Pancreas (tissue), 10 donors: ENCODE results near the gene PKP4. TPM values are rescaled to one million over a fixed set of nuclear protein-coding genes. Genes with fewer than 3 reads are reported as not detected.

Experiments used
- ATAC-seq, 4 donors: fragments of 200-7000 bp; cut with Tn5 transposase; one replicate each; pipeline versions ENCODE4 v1.8.0 to v1.9.1; 2020; ENCODE audit warnings: mild to moderate bottlenecking in 4 of 4, moderate library complexity in 4 of 4
- DNase-seq, 6 donors: peaks; one replicate each; pipeline ENCODE4 v3.0.0-alpha.2; 2020
- FAIRE-seq: peaks from 2 replicates; lab custom pipeline; 2012; peaks lifted over from hg19 to GRCh38; lab: Jason Lieb, UNC
- H3K27ac ChIP-seq, 4 donors: fragments of 200-600 bp; sonication (generic); 1 replicate in 3 of 4; 2 replicates in 1 of 4; pipeline versions ENCODE4 v1.5.0 to v1.8.0; 2020
- H3K27me3 ChIP-seq, 4 donors: fragments of 200-600 bp; one replicate each; pipeline ENCODE4 v1.8.0; 2021
- H3K36me3 ChIP-seq, 3 donors: fragments of 200-600 bp; sonication (generic) in 1 of 3; one replicate each; pipeline versions ENCODE4 v1.5.0 to v1.8.0; 2020 to 2021
- H3K4me1 ChIP-seq, 3 donors: fragments of 200-600 bp; one replicate each; pipeline ENCODE4 v1.8.0; 2021
- H3K4me3 ChIP-seq, 4 donors: fragments of 200-600 bp; sonication (generic) in 2 of 4; one replicate each; pipeline versions ENCODE4 v1.5.0 to v1.8.0; 2020 to 2021
- H3K9me3 ChIP-seq, 4 donors: fragments of 200-600 bp; one replicate each; pipeline ENCODE4 v1.8.0; 2021
- WGBS, 2 donors: extraction: QIAGEN DNeasy Blood & Tissue Kit; methylation state at CpG; one replicate each; pipeline ENCODE4 v1.1.7; 2013; 5-methylcytosine and 5-hydroxymethylcytosine counted together
- intact Hi-C, 3 donors: fragments of 100-400 bp; cut with DNase I; formaldehyde crosslinking; loops; one replicate each; pipeline versions ENCODE4 v1.11.1 to v1.14.2; 2022
- polyA plus RNA-seq, 2 donors: library from polyadenylated mRNA; stranded (reverse); fragments of 200-250 nt; gene quantifications; one replicate each; pipeline ENCODE4 v1.2.3, GENCODE V29; 2013
- total RNA-seq, 6 donors: library from RNA; stranded (reverse); fragmentation: NEBNext Ultra II Directional in 4 of 6; extraction: Animal tissue kit (Norgen Biotek cat#: 25700) in 4 of 6; gene quantifications; one replicate each; pipeline versions ENCODE4 v1.2.1 to v1.2.4, GENCODE V29; 2021 to 2023
- TF ChIP-seq, protein P1 (sequence below), 4 donors: fragments of 200-600 bp; sonication (generic) in 3 of 4; IDR thresholded peaks; one replicate each; pipeline versions ENCODE4 v1.5.0 to v1.8.0; 2021; ENCODE audit warnings: antibody characterized with exemption in 4 of 4
- donor health status: healthy with polysubstance abuse.
- donor health status: DM: no; HTN: no; CAD: no; lungs with moderate emphysema.
- donor health status: DM: no; HTN: no; CAD: no.
- donor health status: control.
- donor health status: control.
- donor health status: Bipolar disorder and iron deficiency.
- donor health status: DM: yes; HTN: yes; CAD: no.
- donor health status: DM: no; HTN: no; CAD: no.
- donor health status: DM: no; HTN: no; CAD: no.
- donor health status: DM: yes; HTN: yes; CAD: no.

Gene PKP4
- total and polyA plus RNA-seq, 8 donors = 20.4 to 46.2 (median 28.8) TPM

DNA sequence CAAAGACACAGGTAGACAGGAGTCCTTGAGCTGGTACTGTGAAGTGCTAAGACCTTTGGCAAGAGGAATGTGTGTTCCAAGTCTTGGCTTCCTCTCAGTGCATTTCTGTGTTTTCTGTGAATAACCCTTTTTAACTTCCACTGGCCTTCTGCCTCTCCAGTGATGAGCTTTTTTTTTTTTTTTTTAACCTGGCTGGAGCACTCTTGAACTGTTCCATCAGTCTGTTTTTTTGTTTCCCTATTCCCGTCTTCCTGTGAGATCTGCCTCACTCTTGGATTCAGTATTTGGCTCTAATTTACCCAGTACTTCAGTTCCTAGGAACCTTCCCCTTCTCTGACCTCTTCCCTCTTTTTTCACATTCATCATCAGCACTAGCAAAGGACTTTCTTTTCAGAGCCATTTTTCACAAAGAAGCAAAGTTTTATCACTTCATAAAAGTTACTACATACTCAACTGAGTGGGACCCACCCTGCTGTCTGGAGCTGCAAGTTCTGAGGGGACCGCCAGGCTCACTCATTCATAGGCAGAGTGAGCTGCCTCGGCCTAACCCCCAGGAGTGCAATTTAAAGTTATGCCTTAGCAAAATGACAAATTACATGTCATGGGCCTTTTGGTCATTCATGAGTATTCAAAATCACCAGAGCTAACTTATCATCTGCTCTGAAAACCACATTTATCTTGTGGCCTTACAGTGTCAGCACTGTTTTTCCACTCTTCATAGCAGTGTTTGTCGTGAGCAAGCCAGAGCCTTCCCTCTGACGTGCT is 211.4 kb downstream of the PKP4 start:
- H3K4me3 ChIP-seq = no peak overlapping the region
- H3K27me3 ChIP-seq = no peaks in the 10 kb centered on the region
- 72% methylated on average over 5 of the region's 5 CpGs for WGBS, 2 donors
- ATAC-seq = no peak
- no peaks in the 10 kb centered on the region for H3K4me1 ChIP-seq
- DNase-seq = no peak
- intact Hi-C loops = no loop called here
- TF ChIP-seq, protein P1, sequence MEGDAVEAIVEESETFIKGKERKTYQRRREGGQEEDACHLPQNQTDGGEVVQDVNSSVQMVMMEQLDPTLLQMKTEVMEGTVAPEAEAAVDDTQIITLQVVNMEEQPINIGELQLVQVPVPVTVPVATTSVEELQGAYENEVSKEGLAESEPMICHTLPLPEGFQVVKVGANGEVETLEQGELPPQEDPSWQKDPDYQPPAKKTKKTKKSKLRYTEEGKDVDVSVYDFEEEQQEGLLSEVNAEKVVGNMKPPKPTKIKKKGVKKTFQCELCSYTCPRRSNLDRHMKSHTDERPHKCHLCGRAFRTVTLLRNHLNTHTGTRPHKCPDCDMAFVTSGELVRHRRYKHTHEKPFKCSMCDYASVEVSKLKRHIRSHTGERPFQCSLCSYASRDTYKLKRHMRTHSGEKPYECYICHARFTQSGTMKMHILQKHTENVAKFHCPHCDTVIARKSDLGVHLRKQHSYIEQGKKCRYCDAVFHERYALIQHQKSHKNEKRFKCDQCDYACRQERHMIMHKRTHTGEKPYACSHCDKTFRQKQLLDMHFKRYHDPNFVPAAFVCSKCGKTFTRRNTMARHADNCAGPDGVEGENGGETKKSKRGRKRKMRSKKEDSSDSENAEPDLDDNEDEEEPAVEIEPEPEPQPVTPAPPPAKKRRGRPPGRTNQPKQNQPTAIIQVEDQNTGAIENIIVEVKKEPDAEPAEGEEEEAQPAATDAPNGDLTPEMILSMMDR (IDR thresholded peaks at IDR 0.05) = no peak
- H3K9me3 ChIP-seq = no peaks in the 10 kb centered on the region
- peak overlapping the region in 1 of 4 donors; percentile 21 for H3K27ac ChIP-seq
- peaks cover 0 to 17% (median 6%) of the 10 kb centered on the region in 3 donors for H3K36me3 ChIP-seq
- no peak for FAIRE-seq

DNA sequence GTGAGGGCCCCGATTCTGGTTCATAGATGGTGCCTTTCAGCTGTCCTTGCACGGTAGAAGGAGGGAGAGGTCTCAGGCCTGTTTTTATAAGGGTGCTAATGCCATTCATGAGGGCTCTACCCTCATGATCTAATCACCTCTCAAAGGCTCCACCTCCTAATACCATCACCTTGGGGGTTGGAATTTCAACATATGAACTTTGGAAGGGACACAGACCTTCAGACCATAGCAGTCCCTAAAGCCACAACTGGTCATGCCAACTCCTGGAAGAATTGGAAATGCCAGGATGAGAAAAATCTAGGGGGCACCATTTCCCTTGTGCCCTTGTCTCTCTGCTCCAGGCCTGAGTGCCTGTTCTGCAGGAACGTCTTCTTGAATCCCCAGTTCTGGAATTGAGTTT is 213.5 kb downstream of the PKP4 start:
- intact Hi-C loops = no loop called here
- no peak overlapping the region for H3K27ac ChIP-seq
- TF ChIP-seq, protein P1 (IDR thresholded peaks at IDR 0.05) = no peak
- no peaks in the 10 kb centered on the region for H3K9me3 ChIP-seq
- no peaks in the 10 kb centered on the region for H3K4me1 ChIP-seq
- H3K4me3 ChIP-seq = no peak overlapping the region
- no peaks in the 10 kb centered on the region for H3K27me3 ChIP-seq
- H3K36me3 ChIP-seq = peaks cover 0 to 30% (median 0%) of the 10 kb centered on the region in 3 donors
- no peak for DNase-seq
- no peak for ATAC-seq
- WGBS, 2 donors = 92 to 95% methylated on average over 3 of the region's 3 CpGs
- FAIRE-seq = no peak

DNA sequence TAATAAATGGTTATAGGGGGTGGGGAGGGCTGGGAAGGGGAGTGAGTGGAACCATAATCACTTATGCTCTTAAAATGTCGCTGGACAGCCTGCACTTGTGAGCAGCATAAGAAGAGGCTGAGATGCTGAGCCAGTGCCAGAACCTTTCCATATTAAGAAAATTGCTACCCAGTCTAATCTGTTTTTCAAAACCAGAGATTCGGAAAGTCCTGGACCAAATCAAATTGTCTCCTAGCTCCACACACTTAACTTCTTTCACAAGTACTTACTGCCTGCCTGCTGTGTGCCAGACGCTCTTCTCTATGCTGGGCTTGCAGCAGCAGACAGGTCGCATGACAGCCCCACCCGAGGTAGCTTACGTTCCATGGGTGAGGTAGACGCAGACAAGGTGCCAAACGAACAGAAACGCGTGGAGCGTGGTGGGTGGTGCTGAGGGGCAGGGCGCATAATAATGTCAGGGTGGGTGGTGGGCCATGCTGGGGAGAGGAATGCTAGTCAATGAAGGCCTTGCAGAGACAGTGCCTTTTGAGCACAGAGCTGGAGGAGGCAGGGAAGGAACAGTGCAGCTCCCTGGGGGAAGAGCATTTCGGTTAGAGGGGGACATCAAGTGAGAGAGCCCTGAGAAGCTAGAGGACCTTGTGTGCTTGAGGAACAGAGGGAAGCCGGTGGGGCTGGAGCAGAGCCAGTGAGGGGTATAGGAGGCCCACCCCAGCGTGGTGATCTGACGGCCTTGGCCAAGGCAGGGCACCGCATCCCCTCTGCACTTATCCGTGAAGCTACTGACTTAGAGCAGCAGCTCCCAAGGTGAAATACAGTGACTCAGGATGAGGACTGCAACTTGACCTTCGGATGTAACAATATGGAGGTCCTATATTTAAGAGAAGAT is 214.9 kb downstream of the PKP4 start:
- Histone ChIP-seq H3K27me3 (no peaks in the 10 kb centered on the region), H3K36me3 (peaks cover 0 to 34% (median 0%) of the 10 kb centered on the region in 3 donors), H3K4me1 (no peaks in the 10 kb centered on the region), H3K27ac (no peak overlapping the region), H3K9me3 (no peaks in the 10 kb centered on the region), H3K4me3 (no peak overlapping the region)
- ATAC-seq (no peak), FAIRE-seq (no peak), DNase-seq (no peak)
- 93 to 96% methylated on average over 19 of the region's 19 CpGs for WGBS, 2 donors
- TF ChIP-seq, protein P1 (IDR thresholded peaks at IDR 0.05) = no peak
- intact Hi-C loops = no loop called here

DNA sequence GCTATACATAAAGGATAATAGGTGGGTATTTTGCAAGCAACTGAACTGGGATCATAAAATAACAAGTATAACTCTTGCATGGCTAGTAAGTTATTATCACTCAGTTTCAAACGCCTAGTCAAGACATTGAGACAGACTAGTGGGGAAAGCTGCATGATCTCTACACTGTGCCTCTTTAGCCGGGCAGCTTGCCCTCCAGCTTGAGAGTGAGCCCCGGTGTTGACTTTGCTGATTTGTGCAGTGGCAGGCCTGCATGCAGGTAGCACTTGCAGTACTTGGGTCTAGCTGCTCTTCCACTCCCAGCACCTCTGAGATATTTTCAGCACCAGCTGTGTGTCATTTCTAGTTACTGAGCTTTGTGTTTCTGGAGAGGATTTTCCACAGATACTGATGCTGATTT is 219.5 kb downstream of the PKP4 start:
- 90 to 91% methylated on average over 3 of the region's 3 CpGs for WGBS, 2 donors
- Histone ChIP-seq H3K27ac (no peak overlapping the region), H3K9me3 (no peaks in the 10 kb centered on the region), H3K36me3 (peaks cover 0 to 41% (median 0%) of the 10 kb centered on the region in 3 donors), H3K4me3 (no peak overlapping the region), H3K4me1 (no peaks in the 10 kb centered on the region), H3K27me3 (no peaks in the 10 kb centered on the region)
- ATAC-seq (peak in 2 of 4 donors; percentile 39 to 84), FAIRE-seq (no peak), DNase-seq (no peak)
- TF ChIP-seq, protein P1 (IDR thresholded peaks at IDR 0.05) = no peak
- intact Hi-C loops = no loop called here
